Measurements from ENCODE around the gene KCNH1. TPM values are rescaled to one million over a fixed set of nuclear protein-coding genes. Genes with fewer than 3 reads are reported as not detected.

Gene KCNH1
- polyA plus RNA-seq, 1 of the 3 experiments (the other 2 are of a cell fraction) = 0.08 TPM

- Histone ChIP-seq H3K9ac (no peak overlapping the region), H3K9me2 (no peaks in the 10 kb centered on the region), H3K27me3 (ENCODE audit: insufficient read depth) (no peaks in the 10 kb centered on the region), H2AFZ (ENCODE audit: low read depth) (no peak overlapping the region), H3K36me3 (replicated peaks in 1 of 2; ENCODE audit: control insufficient read depth in 1 of 2, insufficient read depth in 2 of 2, low read length in 1 of 2) (no peaks in the 10 kb centered on the region), H4K20me1 (ENCODE audit: insufficient read depth) (no peaks in the 10 kb centered on the region), H3K27ac (ENCODE audit: low read depth in 2 of 2, low read length in 1 of 2) (no peak overlapping the region), H3K4me2 (no peak overlapping the region), H3K79me2 (ENCODE audit: insufficient read depth) (no peaks in the 10 kb centered on the region), H3K4me3 (ENCODE audit: low read depth in 2 of 2, low read length in 1 of 2) (no peak overlapping the region), H3K9me3 (no peaks in the 10 kb centered on the region), H3F3A (replicated peaks; ENCODE audit: insufficient read depth) (no peaks in the 10 kb centered on the region), H3K4me1 (ENCODE audit: control insufficient read depth in 1 of 2, insufficient read depth in 2 of 2, low read depth in 1 of 2, low read length in 1 of 2) (peaks cover 0 to 18% of the 10 kb centered on the region in 2 experiments; a peak in 1 of 4 replicates)
- 41% methylated on average over 3 of the region's 3 CpGs for WGBS (ENCODE audit: low lambda C conversion rate)
- no peak for TF ChIP-seq EZH2phosphoT487 (IDR thresholded peaks at IDR 0.05; ENCODE audit: borderline replicate concordance, low read depth)
- TF ChIP-seq IRF3 (IDR thresholded peaks at IDR 0.05; ENCODE audit: low read depth, low read length) = no peak
- TF ChIP-seq TEAD4 (IDR thresholded peaks at IDR 0.05; ENCODE audit: borderline replicate concordance, insufficient read depth) = no peak
- TF ChIP-seq RCOR1 (IDR thresholded peaks at IDR 0.05; ENCODE audit: low read length) = no peak
- no peak for TF ChIP-seq PBX3 (IDR thresholded peaks at IDR 0.05)
- TF ChIP-seq GABPA (IDR thresholded peaks at IDR 0.05; ENCODE audit: low read depth) = no peak
- no peak for TF ChIP-seq CHD2 (IDR thresholded peaks at IDR 0.05; ENCODE audit: low read length, partially characterized antibody)
- TF ChIP-seq RAD21 (IDR thresholded peaks at IDR 0.05; ENCODE audit: low read length) = no peak
- TF ChIP-seq NRF1 (IDR thresholded peaks at IDR 0.05; ENCODE audit: low read depth, low read length) = no peak
- TF ChIP-seq ELF1 (IDR thresholded peaks at IDR 0.05) = no peak
- TF ChIP-seq MAX (IDR thresholded peaks at IDR 0.05; ENCODE audit: low read depth) = no peak
- TF ChIP-seq USF2 (IDR thresholded peaks at IDR 0.05; ENCODE audit: borderline replicate concordance, low read depth, low read length) = no peak
- no peak for TF ChIP-seq MEF2A (IDR thresholded peaks at IDR 0.05; ENCODE audit: borderline replicate concordance, low read depth)
- DNase-seq = no peak
- ChIA-PET POLR2A (no interaction called here), CTCF (interaction anchor here (0.6 to 1.4 kb wide), 3 partner anchors 9 to 391 kb away, joined by 3 to 8 read pairs (median 4); partner anchors contain the start of gene KCNH1)
Measured at GRCh38 chr1:210743038-210743437, 390.9 kb downstream of the KCNH1 start.

- H3K27me3 ChIP-seq (ENCODE audit: insufficient read depth) = no peaks in the 10 kb centered on the region
- TF ChIP-seq JUND (IDR thresholded peaks at IDR 0.05) (no peak), ZBTB33 (IDR thresholded peaks at IDR 0.05; ENCODE audit: borderline replicate concordance, low read depth) (no peak)
- TF ChIP-seq, protein P1, sequence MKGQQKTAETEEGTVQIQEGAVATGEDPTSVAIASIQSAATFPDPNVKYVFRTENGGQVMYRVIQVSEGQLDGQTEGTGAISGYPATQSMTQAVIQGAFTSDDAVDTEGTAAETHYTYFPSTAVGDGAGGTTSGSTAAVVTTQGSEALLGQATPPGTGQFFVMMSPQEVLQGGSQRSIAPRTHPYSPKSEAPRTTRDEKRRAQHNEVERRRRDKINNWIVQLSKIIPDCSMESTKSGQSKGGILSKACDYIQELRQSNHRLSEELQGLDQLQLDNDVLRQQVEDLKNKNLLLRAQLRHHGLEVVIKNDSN (IDR thresholded peaks at IDR 0.05; ENCODE audit: borderline replicate concordance, low read depth) = no peak
- no peaks in the 10 kb centered on the region for H3K79me2 ChIP-seq (ENCODE audit: insufficient read depth)
- ChIA-PET CTCF (interaction anchor here (1.4 kb wide), 1 partner anchor 392 kb away, joined by 8 read pairs; the partner anchor contains the start of gene KCNH1), POLR2A (no interaction called here)
- H3F3A ChIP-seq (replicated peaks; ENCODE audit: insufficient read depth) = no peaks in the 10 kb centered on the region
- H3K27ac ChIP-seq (ENCODE audit: low read depth in 2 of 2, low read length in 1 of 2) = no peak overlapping the region
- no peaks in the 10 kb centered on the region for H3K36me3 ChIP-seq (replicated peaks in 1 of 2; ENCODE audit: control insufficient read depth in 1 of 2, insufficient read depth in 2 of 2, low read length in 1 of 2)
- H3K9me2 ChIP-seq = no peaks in the 10 kb centered on the region
- 74% methylated on average over 3 of the region's 5 CpGs for WGBS (ENCODE audit: low lambda C conversion rate)
- no peak for DNase-seq
- H3K4me2 ChIP-seq = no peak overlapping the region
- no peak overlapping the region for H2AFZ ChIP-seq (ENCODE audit: low read depth)
- H4K20me1 ChIP-seq (ENCODE audit: insufficient read depth) = no peaks in the 10 kb centered on the region
- no peaks in the 10 kb centered on the region for H3K9me3 ChIP-seq
- no peak overlapping the region for H3K4me3 ChIP-seq (ENCODE audit: low read depth in 2 of 2, low read length in 1 of 2)
- no peak overlapping the region for H3K9ac ChIP-seq
- H3K4me1 ChIP-seq (ENCODE audit: control insufficient read depth in 1 of 2, insufficient read depth in 2 of 2, low read depth in 1 of 2, low read length in 1 of 2) = peaks cover 0 to 12% of the 10 kb centered on the region in 2 experiments; a peak in 1 of 4 replicates
Measured at GRCh38 chr1:210741564-210741963, 392.4 kb downstream of the KCNH1 start.
